Ishikawa (cell line): Measurements from ENCODE around the gene SLC38A10.

Experiments used
- CEBPB ChIP-seq: IDR thresholded peaks from 2 replicates; pipeline ENCODE4 v1.6.1; 2012
- CREB1 ChIP-seq: IDR thresholded peaks from 2 replicates; pipeline ENCODE4 v1.6.1; 2012; ENCODE audit warnings: low read depth
- EGR1 ChIP-seq: IDR thresholded peaks from 2 replicates; pipeline ENCODE4 v1.6.1; 2012
- EP300 ChIP-seq: IDR thresholded peaks from 2 replicates; pipeline ENCODE4 v1.6.1; 2012; ENCODE audit warnings: borderline replicate concordance
- FOXM1 ChIP-seq: IDR thresholded peaks from 2 replicates; pipeline ENCODE4 v1.6.1; 2012; ENCODE audit warnings: low read depth, borderline replicate concordance
- MAX ChIP-seq: IDR thresholded peaks from 2 replicates; pipeline ENCODE4 v1.6.1; 2012
- NFIC ChIP-seq: IDR thresholded peaks from 2 replicates; pipeline ENCODE4 v1.6.1; 2012
- RAD21 ChIP-seq: IDR thresholded peaks from 2 replicates; pipeline ENCODE4 v1.6.1; 2012; ENCODE audit warnings: low read depth
- REST ChIP-seq: IDR thresholded peaks from 2 replicates; pipeline ENCODE4 v1.6.1; 2012; ENCODE audit warnings: low read depth, mild to moderate bottlenecking
- TAF1 ChIP-seq: IDR thresholded peaks from 2 replicates; pipeline ENCODE4 v1.6.1; 2012; ENCODE audit warnings: low read depth, mild to moderate bottlenecking
- TCF12 ChIP-seq: IDR thresholded peaks from 2 replicates; pipeline ENCODE4 v1.6.1; 2012; ENCODE audit warnings: low read depth
- TEAD4 ChIP-seq: IDR thresholded peaks from 2 replicates; pipeline ENCODE4 v1.6.1; 2012
- USF1 ChIP-seq: IDR thresholded peaks from 2 replicates; pipeline ENCODE4 v1.6.1; 2012
- YY1 ChIP-seq: IDR thresholded peaks from 2 replicates; pipeline ENCODE4 v1.6.1; 2012; ENCODE audit warnings: low read depth
- ZBTB7A ChIP-seq: IDR thresholded peaks from 2 replicates; pipeline ENCODE4 v1.6.1; 2012; ENCODE audit warnings: low read depth

SLC38A10 gene

GRCh38 chr17:81274471-81274855, 20.6 kb downstream of the SLC38A10 start:
- no peak for TF ChIP-seq FOXM1
- no peak for TF ChIP-seq CEBPB
- no peak for TF ChIP-seq REST

GRCh38 chr17:81273698-81274470, 21.2 kb downstream of the SLC38A10 start:
- no peak for TF ChIP-seq MAX
- TF ChIP-seq TEAD4, result no peak

- no peak for TF ChIP-seq FOXM1
- no peak for TF ChIP-seq TCF12
- no peak for TF ChIP-seq TAF1
- no peak for TF ChIP-seq TEAD4
- TF ChIP-seq NFIC, result no peak
- no peak for TF ChIP-seq MAX
- no peak for TF ChIP-seq EGR1
- no peak for TF ChIP-seq YY1
- TF ChIP-seq CREB1, result no peak
- no peak for TF ChIP-seq EP300
- TF ChIP-seq USF1, result no peak
- TF ChIP-seq ZBTB7A, result no peak
- TF ChIP-seq CEBPB, result no peak
- TF ChIP-seq REST, result no peak
- no peak for TF ChIP-seq RAD21
Measured at GRCh38 chr17:81272616-81273015, 22.5 kb downstream of the SLC38A10 start.

- TF ChIP-seq ZBTB7A (no peak), TCF12 (no peak), EP300 (no peak), TEAD4 (no peak), USF1 (no peak), YY1 (no peak), CEBPB (no peak), CREB1 (no peak), NFIC (no peak), EGR1 (no peak), MAX (no peak), REST (no peak), TAF1 (no peak), FOXM1 (no peak), RAD21 (no peak)
Measured at GRCh38 chr17:81271226-81271625, 23.9 kb downstream of the SLC38A10 start.

- no peak for TF ChIP-seq RAD21
- TF ChIP-seq FOXM1, result no peak
- TF ChIP-seq EGR1, result no peak
- TF ChIP-seq TCF12, result no peak
- no peak for TF ChIP-seq CEBPB
- no peak for TF ChIP-seq ZBTB7A
- TF ChIP-seq YY1, result no peak
- TF ChIP-seq EP300, result no peak
- no peak for TF ChIP-seq MAX
- TF ChIP-seq TAF1, result no peak
- TF ChIP-seq NFIC, result no peak
- TF ChIP-seq REST, result no peak
- no peak for TF ChIP-seq CREB1
- no peak for TF ChIP-seq TEAD4
- TF ChIP-seq USF1, result no peak
Measured at GRCh38 chr17:81270279-81270678, 24.8 kb downstream of the SLC38A10 start.
